GM18508 (cell line): Measurements from ENCODE around the gene C6orf132.

Experiments used
- ATAC-seq: cut with Tn5 transposase; IDR thresholded peaks from one replicate; pipeline ENCODE4 v1.9.1; 2021; ENCODE audit warnings: moderate number of reproducible peaks; ENCODE audit not compliant: insufficient read depth, unreplicated experiment

The C6orf132 gene

GRCh38 chr6:42136508-42137193 lies 5.8 kb downstream of the C6orf132 start:
- no peak for ATAC-seq

GRCh38 chr6:42135722-42136121 lies 6.7 kb downstream of the C6orf132 start:
- ATAC-seq: no peak

GRCh38 chr6:42135161-42135560 lies 7.3 kb downstream of the C6orf132 start:
- ATAC-seq: no peak

GRCh38 chr6:42133926-42134325 lies 8.5 kb downstream of the C6orf132 start:
- no peak for ATAC-seq

- no peak for ATAC-seq
Measured at GRCh38 chr6:42131531-42131930, 10.9 kb downstream of the C6orf132 start.

- no peak for ATAC-seq
Measured at GRCh38 chr6:42129360-42129676, 13.1 kb downstream of the C6orf132 start.

GRCh38 chr6:42128460-42129359 lies 13.7 kb downstream of the C6orf132 start:
- ATAC-seq: no peak

- no peak for ATAC-seq
Measured at GRCh38 chr6:42125663-42126062, 16.8 kb downstream of the C6orf132 start.

GRCh38 chr6:42125231-42125630 lies 17.2 kb downstream of the C6orf132 start:
- no peak for ATAC-seq

- ATAC-seq: no peak
Measured at GRCh38 chr6:42124223-42124836, 18.1 kb downstream of the C6orf132 start.

- no peak for ATAC-seq
Measured at GRCh38 chr6:42123379-42124103, 18.9 kb downstream of the C6orf132 start.

- no peak for ATAC-seq
Measured at GRCh38 chr6:42120895-42121865, 21.2 kb downstream of the C6orf132 start.

GRCh38 chr6:42118162-42119001 lies 24.0 kb downstream of the C6orf132 start:
- ATAC-seq: no peak

GRCh38 chr6:42117843-42118161 lies 24.6 kb downstream of the C6orf132 start:
- ATAC-seq: no peak

GRCh38 chr6:42113936-42114636 lies 28.3 kb downstream of the C6orf132 start:
- ATAC-seq: no peak

- ATAC-seq: no peak
Measured at GRCh38 chr6:42112351-42112750, 30.1 kb downstream of the C6orf132 start.

GRCh38 chr6:42110683-42111082 lies 31.7 kb downstream of the C6orf132 start:
- no peak for ATAC-seq

GRCh38 chr6:42108071-42108470 lies 34.3 kb downstream of the C6orf132 start:
- ATAC-seq: no peak
